Erythroblast (primary cell): ENCODE results near the gene PHKB.

Source experiments
- GATA1 ChIP-seq: IDR thresholded peaks from 2 replicates; pipeline ENCODE4 v1.6.1; 2011; ENCODE audit warnings: low read depth, mild to moderate bottlenecking, control low read depth, low read length, moderate library complexity
- POLR2A ChIP-seq: IDR thresholded peaks from 2 replicates; pipeline ENCODE4 v1.6.1; 2011; ENCODE audit warnings: mild to moderate bottlenecking, low read length

DNA sequence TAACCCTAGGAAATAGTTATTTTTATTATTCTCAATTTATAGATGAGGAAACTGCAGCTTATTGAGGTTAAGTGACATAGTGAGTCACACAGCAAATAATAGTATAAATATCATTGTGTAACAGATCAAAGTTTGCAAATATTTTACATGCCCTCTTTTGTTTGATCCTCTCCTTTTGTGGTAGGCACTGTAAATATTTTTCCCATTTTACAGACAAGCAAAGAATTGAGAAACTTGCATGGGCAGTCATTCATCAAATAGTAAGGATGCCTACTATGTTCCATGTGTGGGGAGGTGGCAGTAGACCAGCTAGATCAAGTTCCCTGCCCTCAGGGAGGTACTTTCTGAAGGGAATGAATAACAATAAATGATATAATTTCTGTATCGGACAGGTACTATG, 173.0 kb downstream of the PHKB start:
- TF ChIP-seq POLR2A (no peak), GATA1 (no peak)
